ENCODE data around the gene FGFR4. TPM values are rescaled to one million over a fixed set of nuclear protein-coding genes. Genes with fewer than 3 reads are reported as not detected.
A peak's percentile ranks its signal among the peaks of the same experiment; 100 is the strongest.

FGFR4 gene
- total RNA-seq, 1 donor: not detected

DNA sequence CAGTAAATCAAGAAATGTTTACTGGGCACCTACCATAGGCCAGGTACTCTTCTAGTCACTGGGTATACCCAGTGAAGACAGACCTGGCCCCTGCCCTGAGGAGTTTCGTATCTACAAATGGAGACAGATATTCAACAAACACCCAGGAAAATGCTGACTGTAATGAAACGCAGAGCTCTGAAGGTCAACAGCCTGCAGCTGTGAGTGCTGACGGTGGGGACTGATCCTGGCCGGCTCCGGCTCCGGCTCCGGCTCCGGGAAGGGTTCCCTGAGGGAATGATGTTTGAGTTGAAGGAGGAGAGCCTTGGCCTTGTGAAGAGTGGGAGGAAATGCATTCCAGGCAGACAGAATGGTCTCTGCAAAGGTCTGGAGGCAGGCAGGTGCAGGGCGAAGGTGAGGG is 23.1 kb downstream of the FGFR4 start:
- H3K4me3 ChIP-seq (ENCODE audit: low read depth, low read length): no peak overlapping the region
- TF ChIP-seq, protein P1, sequence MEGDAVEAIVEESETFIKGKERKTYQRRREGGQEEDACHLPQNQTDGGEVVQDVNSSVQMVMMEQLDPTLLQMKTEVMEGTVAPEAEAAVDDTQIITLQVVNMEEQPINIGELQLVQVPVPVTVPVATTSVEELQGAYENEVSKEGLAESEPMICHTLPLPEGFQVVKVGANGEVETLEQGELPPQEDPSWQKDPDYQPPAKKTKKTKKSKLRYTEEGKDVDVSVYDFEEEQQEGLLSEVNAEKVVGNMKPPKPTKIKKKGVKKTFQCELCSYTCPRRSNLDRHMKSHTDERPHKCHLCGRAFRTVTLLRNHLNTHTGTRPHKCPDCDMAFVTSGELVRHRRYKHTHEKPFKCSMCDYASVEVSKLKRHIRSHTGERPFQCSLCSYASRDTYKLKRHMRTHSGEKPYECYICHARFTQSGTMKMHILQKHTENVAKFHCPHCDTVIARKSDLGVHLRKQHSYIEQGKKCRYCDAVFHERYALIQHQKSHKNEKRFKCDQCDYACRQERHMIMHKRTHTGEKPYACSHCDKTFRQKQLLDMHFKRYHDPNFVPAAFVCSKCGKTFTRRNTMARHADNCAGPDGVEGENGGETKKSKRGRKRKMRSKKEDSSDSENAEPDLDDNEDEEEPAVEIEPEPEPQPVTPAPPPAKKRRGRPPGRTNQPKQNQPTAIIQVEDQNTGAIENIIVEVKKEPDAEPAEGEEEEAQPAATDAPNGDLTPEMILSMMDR (IDR thresholded peaks at IDR 0.05; ENCODE audit: insufficient read depth, low read length): no peak
- DNase-seq (ENCODE audit: low read depth): no peak

DNA sequence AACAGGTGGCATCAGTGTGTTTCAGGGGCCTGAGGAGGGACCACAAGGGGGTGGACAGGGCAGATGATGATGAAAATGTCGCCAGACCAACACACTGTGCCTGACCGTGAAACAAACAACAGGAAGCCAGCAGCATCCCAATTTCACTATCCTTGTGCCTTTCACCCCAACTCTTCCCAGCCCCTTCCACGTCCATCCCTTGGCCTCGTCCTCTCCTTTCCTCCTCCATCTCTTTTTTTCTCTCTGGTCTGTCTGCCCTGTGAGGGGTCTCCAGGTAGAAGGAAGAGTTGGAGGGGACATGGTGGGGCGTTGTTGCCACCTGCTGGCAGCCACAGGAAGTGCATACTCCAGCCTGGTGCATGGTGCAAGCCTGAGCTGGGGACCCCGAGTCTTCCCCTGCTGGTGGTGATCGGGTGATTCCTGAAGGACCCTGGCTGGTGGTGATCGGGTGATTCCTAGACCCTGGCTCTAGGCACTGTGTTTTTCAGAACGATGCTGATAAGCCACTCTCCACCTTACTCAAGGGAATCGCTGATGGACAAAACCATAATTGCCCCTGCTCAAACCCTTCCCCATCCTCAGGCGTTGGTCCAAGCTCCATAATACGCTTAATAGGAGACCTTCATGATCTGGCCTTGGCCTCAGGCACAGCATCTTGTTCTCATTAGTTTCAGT is 25.1 kb downstream of the FGFR4 start:
- peak overlapping the region; percentile 22 for H3K4me3 ChIP-seq (ENCODE audit: low read depth, low read length)
- DNase-seq (ENCODE audit: low read depth): peak; percentile 38
- TF ChIP-seq, protein P1 (IDR thresholded peaks at IDR 0.05; ENCODE audit: insufficient read depth, low read length): peak; percentile 97

DNA sequence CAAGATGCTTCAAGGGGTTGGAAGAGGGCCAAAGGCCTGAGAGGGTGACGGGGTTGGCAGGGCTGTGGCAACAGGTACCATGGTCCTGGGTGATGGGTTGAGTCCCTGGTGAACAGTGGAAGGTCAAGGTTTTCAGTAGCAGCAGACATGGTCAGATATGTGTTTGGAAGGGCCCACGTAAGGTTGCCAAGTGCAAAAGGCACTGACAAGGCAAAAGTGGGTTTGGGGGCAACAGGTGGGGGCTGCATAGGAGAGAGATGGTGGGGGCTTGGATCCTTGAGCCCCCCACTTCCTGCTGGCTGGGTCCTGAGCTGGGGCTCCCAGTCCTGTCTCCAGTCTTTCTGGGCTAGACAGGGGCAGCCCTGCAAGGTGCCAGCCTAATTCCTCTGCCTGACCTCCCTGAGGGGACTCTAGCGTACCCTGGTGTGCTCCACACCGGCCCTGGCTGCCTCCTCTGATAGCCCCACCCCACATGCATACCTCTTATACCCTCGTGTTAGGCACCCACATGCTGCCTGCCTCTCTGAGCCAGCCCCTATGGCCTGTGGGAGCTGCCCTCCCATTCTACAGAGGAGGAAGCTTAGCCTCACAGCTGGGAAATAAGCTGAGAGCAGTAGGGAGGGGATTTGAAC is 26.0 kb downstream of the FGFR4 start:
- H3K4me3 ChIP-seq (ENCODE audit: low read depth, low read length): no peak overlapping the region
- no peak for DNase-seq (ENCODE audit: low read depth)
- TF ChIP-seq, protein P1 (IDR thresholded peaks at IDR 0.05; ENCODE audit: insufficient read depth, low read length): no peak

DNA sequence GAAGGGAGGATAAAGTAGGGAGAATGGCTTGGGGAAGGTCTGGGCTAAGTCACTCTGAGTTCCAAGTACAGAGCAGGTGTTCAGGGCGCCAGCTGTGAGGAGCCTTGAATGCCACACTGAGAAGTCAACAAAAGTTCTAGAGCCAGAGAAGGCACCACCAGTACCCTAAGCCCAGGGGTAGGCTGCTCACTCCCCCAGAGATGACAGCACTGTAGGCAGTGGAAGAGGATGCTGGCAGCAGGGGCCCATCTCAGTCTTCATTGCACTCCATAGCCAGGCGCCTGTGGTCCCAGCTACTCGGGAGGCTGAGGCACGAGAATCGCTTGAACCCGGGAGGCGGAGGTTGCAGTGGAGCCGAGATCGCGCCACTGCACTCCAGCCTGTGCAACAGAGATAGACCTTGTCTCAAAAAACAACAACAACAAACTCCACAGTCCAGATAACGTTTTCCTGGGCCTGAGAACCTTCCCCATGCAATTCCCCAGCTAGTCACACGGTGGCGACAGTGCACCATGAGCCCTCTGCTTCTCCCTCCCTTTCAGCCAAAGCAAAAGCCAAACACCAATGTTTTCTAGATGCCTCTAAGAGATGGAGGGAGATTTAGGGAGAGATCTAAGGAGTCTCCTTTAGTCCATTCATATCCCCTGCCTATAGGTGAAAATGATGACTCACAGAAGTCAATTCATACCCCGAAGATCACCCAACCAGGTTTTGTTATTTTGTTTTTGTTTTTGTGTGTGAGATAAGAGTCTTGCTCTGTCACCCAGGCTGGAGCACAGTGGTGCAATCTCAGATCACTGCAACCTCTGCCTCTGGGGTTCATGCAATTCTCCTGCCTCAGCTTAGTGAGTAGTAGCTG is 27.1 kb downstream of the FGFR4 start:
- TF ChIP-seq, protein P1 (IDR thresholded peaks at IDR 0.05; ENCODE audit: insufficient read depth, low read length): peak; percentile 100
- DNase-seq (ENCODE audit: low read depth): peak; percentile 81

GRCh38 chr5:177116631-177117373 is 30.1 kb downstream of the FGFR4 start:
- no peak overlapping the region for H3K4me3 ChIP-seq (ENCODE audit: low read depth, low read length)
- TF ChIP-seq, protein P1 (IDR thresholded peaks at IDR 0.05; ENCODE audit: insufficient read depth, low read length): no peak
- peak; percentile 81 for DNase-seq (ENCODE audit: low read depth)

More for the DNA sequence above, 27.1 kb downstream of the FGFR4 start:
- no peak overlapping the region for H3K4me3 ChIP-seq (ENCODE audit: low read depth, low read length)

GRCh38 chr5:177117441-177118045 is 30.8 kb downstream of the FGFR4 start:
- H3K4me3 ChIP-seq (ENCODE audit: low read depth, low read length): no peak overlapping the region
- TF ChIP-seq, protein P1 (IDR thresholded peaks at IDR 0.05; ENCODE audit: insufficient read depth, low read length): no peak
- DNase-seq (ENCODE audit: low read depth): no peak
